H9 (cell line): ENCODE measurements around the gene CCDC12. TPM values are rescaled to one million over a fixed set of nuclear protein-coding genes. Genes with fewer than 3 reads are reported as not detected.

ENCODE experiments used
- DNase-seq: peaks from one replicate; pipeline ENCODE4 v3.0.0-alpha.2; 2017
- H2AFZ ChIP-seq: one replicate; pipeline ENCODE4 v1.6.1; 2013; ENCODE audit warnings: mild to moderate bottlenecking, low read length, control low read depth, moderate library complexity
- H2AK5ac ChIP-seq: 2 replicates; pipeline ENCODE4 v1.6.1; 2013; ENCODE audit warnings: low read length, control low read depth, mixed read lengths; ENCODE audit not compliant: insufficient read length
- H2BK120ac ChIP-seq: one replicate; pipeline ENCODE4 v1.6.1; 2013; ENCODE audit warnings: low read depth, mild to moderate bottlenecking, low read length, control low read depth, inconsistent platforms; ENCODE audit not compliant: poor library complexity, severe bottlenecking
- H2BK12ac ChIP-seq: 2 replicates; pipeline ENCODE4 v1.6.1; 2013; ENCODE audit warnings: low read length, control low read depth, mixed read lengths, low read depth; ENCODE audit not compliant: insufficient read length
- H2BK15ac ChIP-seq: 2 replicates; pipeline ENCODE4 v1.6.1; 2013; ENCODE audit warnings: low read depth, low read length, control low read depth
- H2BK20ac ChIP-seq: one replicate; pipeline ENCODE4 v1.6.1; 2013; ENCODE audit warnings: low read depth, mild to moderate bottlenecking, low read length, control low read depth, inconsistent platforms; ENCODE audit not compliant: poor library complexity, severe bottlenecking
- H2BK5ac ChIP-seq: 2 replicates; pipeline ENCODE4 v1.6.1; 2013; ENCODE audit warnings: low read length, control low read depth, mixed read lengths; ENCODE audit not compliant: insufficient read length
- H3K14ac ChIP-seq: 2 replicates; pipeline ENCODE4 v1.6.1; 2013; ENCODE audit warnings: low read length, control low read depth; ENCODE audit not compliant: insufficient read depth
- H3K18ac ChIP-seq: 2 replicates; pipeline ENCODE4 v1.6.1; 2013; ENCODE audit warnings: low read depth, mild to moderate bottlenecking, mixed read lengths, low read length, control low read depth; ENCODE audit not compliant: insufficient read length
- H3K23ac ChIP-seq: 2 replicates; pipeline ENCODE4 v1.6.1; 2013; ENCODE audit warnings: low read length, control low read depth, mixed read lengths, low read depth; ENCODE audit not compliant: insufficient read length
- H3K23me2 ChIP-seq: 2 replicates; pipeline ENCODE4 v1.6.1; 2013; ENCODE audit warnings: low read depth, mild to moderate bottlenecking, mixed read lengths, low read length, control low read depth; ENCODE audit not compliant: insufficient read length, poor library complexity, severe bottlenecking
- H3K27ac ChIP-seq: 2 replicates; pipeline ENCODE4 v1.5.1; 2013; ENCODE audit warnings: low read length, control low read depth, mixed read lengths, low read depth; ENCODE audit not compliant: insufficient read length
- H3K27me3 ChIP-seq: 2 replicates; pipeline ENCODE4 v1.6.1; 2013; ENCODE audit warnings: low read length, control low read depth, inconsistent platforms; ENCODE audit not compliant: insufficient read depth
- H3K4ac ChIP-seq: 2 replicates; pipeline ENCODE4 v1.6.1; 2013; ENCODE audit warnings: low read depth, mild to moderate bottlenecking, control low read depth, inconsistent platforms, low read length, moderate library complexity
- H3K4me1 ChIP-seq: 2 replicates; pipeline ENCODE4 v1.6.1; 2013; ENCODE audit warnings: low read length, control low read depth, inconsistent platforms; ENCODE audit not compliant: insufficient read depth
- H3K4me2 ChIP-seq: 2 replicates; pipeline ENCODE4 v1.6.1; 2013; ENCODE audit warnings: low read length, control low read depth, mixed read lengths; ENCODE audit not compliant: insufficient read length, insufficient read depth
- H3K56ac ChIP-seq: 2 replicates; pipeline ENCODE4 v1.6.1; 2013; ENCODE audit warnings: low read depth, mild to moderate bottlenecking, mixed read lengths, low read length, control low read depth; ENCODE audit not compliant: insufficient read length
- H3K79me1 ChIP-seq: 2 replicates; pipeline ENCODE4 v1.6.1; 2013; ENCODE audit warnings: low read depth, mild to moderate bottlenecking, moderate library complexity, low read length, control low read depth, inconsistent platforms; ENCODE audit not compliant: insufficient read depth, poor library complexity, severe bottlenecking
- H3K79me2 ChIP-seq: 2 replicates; pipeline ENCODE4 v1.6.1; 2013; ENCODE audit warnings: low read length, control low read depth, inconsistent platforms; ENCODE audit not compliant: insufficient read depth
- H3K9ac ChIP-seq: 2 replicates; pipeline ENCODE4 v1.6.1; 2013; ENCODE audit warnings: low read length, control low read depth, mixed read lengths; ENCODE audit not compliant: insufficient read length; ENCODE audit errors: extremely low read depth
- H3K9me3 ChIP-seq: one replicate; pipeline ENCODE4 v1.6.1; 2013; ENCODE audit warnings: low read depth, low read length, inconsistent platforms; ENCODE audit not compliant: control insufficient read depth
- H3T11ph ChIP-seq: one replicate; pipeline ENCODE4 v1.6.1; 2013; ENCODE audit warnings: mild to moderate bottlenecking, low read length, control low read depth, inconsistent platforms
- H4K20me1 ChIP-seq: one replicate; pipeline ENCODE4 v1.6.1; 2013; ENCODE audit not compliant: control insufficient read depth, insufficient read length, insufficient read depth
- H4K5ac ChIP-seq: 2 replicates; pipeline ENCODE4 v1.6.1; 2013; ENCODE audit warnings: low read depth, mild to moderate bottlenecking, mixed read lengths, low read length, control low read depth; ENCODE audit not compliant: insufficient read length
- H4K8ac ChIP-seq: replicated peaks from 2 replicates; pipeline ENCODE4 v1.6.1; 2013; ENCODE audit warnings: low read length, control low read depth, mixed read lengths, low read depth; ENCODE audit not compliant: insufficient read length
- H4K91ac ChIP-seq: 2 replicates; pipeline ENCODE4 v1.6.1; 2013; ENCODE audit warnings: low read depth, mild to moderate bottlenecking, moderate library complexity, mixed read lengths, low read length, control low read depth; ENCODE audit not compliant: insufficient read length
- H3K27ac Mint-ChIP-seq, 3 experiments: 2 replicates in 2 of 3; 3 replicates in 1 of 3; pipeline ENCODE4 v1.8.0; 2020 to 2021; ENCODE audit warnings: mixed read lengths in 3 of 3, mild to moderate bottlenecking in 1 of 3, moderate library complexity in 1 of 3
- H3K27me3 Mint-ChIP-seq: 2 replicates; pipeline ENCODE4 v1.8.0; 2021; ENCODE audit warnings: low read depth, mild to moderate bottlenecking, moderate library complexity, mixed read lengths
- H3K36me3 Mint-ChIP-seq, 3 experiments: 2 replicates in 2 of 3; 3 replicates in 1 of 3; pipeline ENCODE4 v1.8.0; 2020 to 2021; ENCODE audit warnings: low read depth in 3 of 3, mixed read lengths in 3 of 3; ENCODE audit not compliant: insufficient read depth in 1 of 3
- H3K4me1 Mint-ChIP-seq, 2 experiments: 2 replicates each; pipeline ENCODE4 v1.8.0; 2020; ENCODE audit warnings: mixed read lengths in 2 of 2
- H3K4me3 Mint-ChIP-seq, 2 experiments: 2 replicates in 1 of 2; 3 replicates in 1 of 2; pipeline ENCODE4 v1.8.0; 2020 to 2021; ENCODE audit warnings: mild to moderate bottlenecking in 2 of 2, mixed read lengths in 2 of 2, moderate library complexity in 1 of 2
- H3K9me3 Mint-ChIP-seq, 2 experiments: 2 replicates in 1 of 2; 3 replicates in 1 of 2; pipeline ENCODE4 v1.8.0; 2020; ENCODE audit warnings: mild to moderate bottlenecking in 2 of 2, mixed read lengths in 2 of 2, moderate library complexity in 1 of 2
- WGBS: extraction: QIAGEN DNeasy Blood & Tissue Kit; methylation state at CpG from one replicate; pipeline ENCODE4 v1.1.7; 2013; ENCODE audit warnings: missing lambda C conversion rate, low lambda C conversion rate, mixed read lengths; ENCODE audit not compliant: insufficient read length; ENCODE audit errors: extremely low coverage; 5-methylcytosine and 5-hydroxymethylcytosine counted together
- total RNA-seq: library from RNA; stranded (reverse); gene quantifications from 2 replicates; pipeline ENCODE4 v1.2.1, GENCODE V29; 2021
- TF ChIP-seq, protein P1 (sequence below): fragments of 200-600 bp; sonication (generic); conservative IDR thresholded peaks from 3 replicates; pipeline ENCODE4 v1.8.0; 2021; ENCODE audit warnings: antibody characterized with exemption, mild to moderate bottlenecking

CCDC12 gene
- total RNA-seq, 1 experiment from 2014 or later = 54.0 TPM

- Histone ChIP-seq H2BK20ac (no peak overlapping the region), H2AK5ac (no peak overlapping the region), H3K4me1 (no peaks in the 10 kb centered on the region), H3T11ph (no peak overlapping the region), H3K18ac (no peak overlapping the region), H3K9me3 (no peaks in the 10 kb centered on the region), H2BK15ac (no peak overlapping the region), H3K56ac (no peak overlapping the region), H4K8ac (no peak overlapping the region), H3K79me2 (no peaks in the 10 kb centered on the region), H3K23me2 (no peaks in the 10 kb centered on the region), H4K5ac (no peak overlapping the region), H3K27ac (no peak overlapping the region), H3K9ac (no peak overlapping the region), H3K4me2 (no peak overlapping the region), H3K79me1 (no peaks in the 10 kb centered on the region), H4K91ac (no peak overlapping the region), H3K23ac (no peak overlapping the region), H3K14ac (no peak overlapping the region), H2AFZ (no peak overlapping the region), H3K4ac (no peak overlapping the region), H3K27me3 (no peaks in the 10 kb centered on the region), H2BK120ac (no peak overlapping the region), H2BK5ac (no peak overlapping the region), H4K20me1 (no peaks in the 10 kb centered on the region), H2BK12ac (no peak overlapping the region)
- TF ChIP-seq, protein P1, sequence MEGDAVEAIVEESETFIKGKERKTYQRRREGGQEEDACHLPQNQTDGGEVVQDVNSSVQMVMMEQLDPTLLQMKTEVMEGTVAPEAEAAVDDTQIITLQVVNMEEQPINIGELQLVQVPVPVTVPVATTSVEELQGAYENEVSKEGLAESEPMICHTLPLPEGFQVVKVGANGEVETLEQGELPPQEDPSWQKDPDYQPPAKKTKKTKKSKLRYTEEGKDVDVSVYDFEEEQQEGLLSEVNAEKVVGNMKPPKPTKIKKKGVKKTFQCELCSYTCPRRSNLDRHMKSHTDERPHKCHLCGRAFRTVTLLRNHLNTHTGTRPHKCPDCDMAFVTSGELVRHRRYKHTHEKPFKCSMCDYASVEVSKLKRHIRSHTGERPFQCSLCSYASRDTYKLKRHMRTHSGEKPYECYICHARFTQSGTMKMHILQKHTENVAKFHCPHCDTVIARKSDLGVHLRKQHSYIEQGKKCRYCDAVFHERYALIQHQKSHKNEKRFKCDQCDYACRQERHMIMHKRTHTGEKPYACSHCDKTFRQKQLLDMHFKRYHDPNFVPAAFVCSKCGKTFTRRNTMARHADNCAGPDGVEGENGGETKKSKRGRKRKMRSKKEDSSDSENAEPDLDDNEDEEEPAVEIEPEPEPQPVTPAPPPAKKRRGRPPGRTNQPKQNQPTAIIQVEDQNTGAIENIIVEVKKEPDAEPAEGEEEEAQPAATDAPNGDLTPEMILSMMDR = no peak
- Mint-ChIP-seq H3K27ac (no peak overlapping the region), H3K9me3 (peaks cover 3 to 8% of the 10 kb centered on the region in 2 experiments; a peak in 4 of 5 replicates), H3K36me3 (peaks cover 53 to 91% (median 82%) of the 10 kb centered on the region in 3 experiments), H3K4me1 (peaks cover 0 to 3% of the 10 kb centered on the region in 2 experiments; a peak in 1 of 4 replicates), H3K4me3 (no peak overlapping the region), H3K27me3 (no peaks in the 10 kb centered on the region; the same call in 1 of the 2 replicates)
- DNase-seq = no peak
- WGBS = no CpG with 5 or more reads among the region's 4 CpGs
These were observed 54.1 kb downstream of the CCDC12 start for GRCh38 chr3:46922426-46922825.
